ENCODE measurements around the gene PCSK9.

Gene PCSK9

GRCh38 chr1:55044617-55045397, 5.5 kb downstream of the PCSK9 start:
- no peak for FAIRE-seq

GRCh38 chr1:55045430-55045829, 6.1 kb downstream of the PCSK9 start:
- no peak for FAIRE-seq

GRCh38 chr1:55046871-55047270, 7.5 kb downstream of the PCSK9 start:
- no peak for FAIRE-seq

DNA sequence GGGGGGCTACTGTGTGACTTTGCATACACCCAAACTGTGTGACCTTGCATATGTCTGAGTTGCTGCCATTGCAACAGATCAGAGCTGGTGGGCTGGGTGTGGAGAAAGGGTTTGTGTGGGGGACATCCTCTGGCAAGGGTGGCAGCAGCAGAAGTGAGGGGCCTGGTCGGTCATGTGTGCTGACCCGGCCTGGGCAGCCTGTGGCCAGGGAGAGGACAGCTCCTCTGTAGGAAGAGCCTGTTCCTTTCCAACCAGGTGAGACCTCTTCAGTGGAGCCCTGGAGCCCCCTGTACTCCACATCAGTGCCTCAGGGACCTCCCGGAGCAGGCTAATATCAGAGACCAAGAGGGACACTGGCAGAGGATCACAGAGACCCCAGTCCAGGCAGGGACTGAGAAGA, 8.3 kb downstream of the PCSK9 start:
- no peak for FAIRE-seq

- no peak for FAIRE-seq
Measured at GRCh38 chr1:55048453-55049270, 9.3 kb downstream of the PCSK9 start.

- FAIRE-seq = no peak
Measured at GRCh38 chr1:55049271-55049913, 10.0 kb downstream of the PCSK9 start.

- no peak for FAIRE-seq
Measured at GRCh38 chr1:55049914-55050278, 10.5 kb downstream of the PCSK9 start.

DNA sequence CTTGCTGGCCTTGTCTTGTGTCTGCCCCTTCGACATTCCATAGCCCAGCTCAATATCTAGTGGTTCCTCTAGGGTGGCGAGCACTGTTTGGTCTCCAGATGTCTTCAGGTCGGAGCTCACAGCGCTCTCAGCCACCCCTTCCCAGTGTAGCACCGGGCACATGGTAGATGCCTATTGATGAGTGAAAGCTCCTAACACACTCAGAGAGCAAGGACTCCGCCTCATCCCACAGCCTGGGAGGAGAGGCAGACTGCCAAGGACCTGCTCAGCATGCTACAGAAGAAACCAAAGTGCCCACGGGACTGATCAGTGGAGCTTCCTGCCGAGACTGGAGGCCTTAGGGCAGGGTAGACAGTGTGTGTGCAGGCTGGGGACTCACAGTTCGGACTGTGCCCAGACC, 10.9 kb downstream of the PCSK9 start:
- FAIRE-seq = no peak

- no peak for FAIRE-seq
Measured at GRCh38 chr1:55051169-55051568, 11.8 kb downstream of the PCSK9 start.

GRCh38 chr1:55051621-55052020, 12.3 kb downstream of the PCSK9 start:
- FAIRE-seq = no peak

- FAIRE-seq = no peak
Measured at GRCh38 chr1:55052221-55053142, 13.1 kb downstream of the PCSK9 start.

DNA sequence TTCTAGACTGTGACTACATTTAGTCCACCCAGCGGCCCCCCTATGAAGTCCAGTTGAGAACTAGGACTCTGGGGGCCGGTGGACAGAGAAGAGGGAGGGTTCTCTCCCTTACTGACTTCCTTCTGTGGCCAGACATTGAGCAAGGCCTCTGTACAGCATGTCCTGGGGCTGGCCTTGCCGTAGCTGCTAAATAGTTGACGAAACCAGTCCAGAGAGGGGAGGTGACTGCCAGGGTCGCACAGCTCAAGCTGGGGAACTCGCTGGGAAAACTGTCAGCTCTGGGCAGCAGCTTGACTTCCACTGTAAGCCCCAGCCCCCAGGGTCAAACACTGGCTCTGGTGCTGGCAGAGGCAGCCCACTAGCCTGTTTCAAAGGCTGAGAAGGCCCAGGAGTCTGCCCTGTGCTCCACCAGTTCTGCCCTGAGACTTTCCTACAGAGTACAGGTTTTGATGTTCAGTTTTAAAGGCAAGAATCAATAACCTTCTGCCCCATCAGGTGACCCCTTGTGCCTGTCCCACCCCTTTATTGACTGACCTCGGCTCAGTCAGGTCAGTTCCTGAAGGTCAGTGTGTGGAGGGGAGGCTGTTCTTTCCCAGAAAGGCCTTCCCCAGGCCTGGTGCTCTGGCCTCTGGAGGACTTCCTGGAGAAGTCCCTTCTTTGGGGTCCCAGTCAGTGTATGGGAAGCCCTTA, 14.1 kb downstream of the PCSK9 start:
- FAIRE-seq = no peak

GRCh38 chr1:55054396-55054795, 15.0 kb downstream of the PCSK9 start:
- FAIRE-seq = no peak

DNA sequence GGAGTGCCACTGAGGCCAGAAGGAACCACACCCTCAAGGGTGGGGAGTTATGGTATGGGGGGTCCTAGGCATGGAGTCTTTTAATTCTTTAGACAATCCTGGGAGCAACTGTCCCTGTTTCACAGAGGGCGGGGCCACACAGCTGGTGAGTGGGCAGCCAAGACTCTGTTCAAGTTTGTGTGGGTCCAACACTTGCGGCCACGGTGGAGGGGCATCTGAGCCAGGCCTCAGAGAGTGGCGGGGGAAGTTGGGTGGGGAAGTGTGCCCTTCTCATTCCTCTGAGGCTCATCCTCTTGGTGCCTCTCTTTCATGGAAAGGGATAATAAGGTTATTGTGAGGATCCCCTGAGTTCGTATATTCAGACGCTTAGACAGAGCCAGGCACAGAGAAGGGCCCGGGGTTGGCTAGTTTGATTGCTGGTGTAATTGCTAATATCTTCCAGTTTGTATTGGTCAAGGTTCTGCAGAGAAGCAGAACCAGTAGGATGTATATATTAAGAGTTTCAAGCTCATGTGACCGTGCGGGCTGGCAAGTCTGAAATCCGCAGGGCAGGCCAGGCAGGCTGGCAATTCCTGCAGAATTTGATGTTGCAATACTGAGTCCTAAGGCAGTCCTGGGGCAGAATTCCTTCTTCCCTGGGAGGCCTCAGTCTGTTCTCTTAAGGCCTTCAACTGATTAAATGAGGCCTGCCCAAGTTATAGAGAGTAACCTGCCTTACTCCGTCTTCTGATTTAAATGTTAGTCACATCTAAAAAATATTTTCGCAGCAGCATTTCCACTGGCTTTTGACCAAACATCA, 15.9 kb downstream of the PCSK9 start:
- no peak for FAIRE-seq

DNA sequence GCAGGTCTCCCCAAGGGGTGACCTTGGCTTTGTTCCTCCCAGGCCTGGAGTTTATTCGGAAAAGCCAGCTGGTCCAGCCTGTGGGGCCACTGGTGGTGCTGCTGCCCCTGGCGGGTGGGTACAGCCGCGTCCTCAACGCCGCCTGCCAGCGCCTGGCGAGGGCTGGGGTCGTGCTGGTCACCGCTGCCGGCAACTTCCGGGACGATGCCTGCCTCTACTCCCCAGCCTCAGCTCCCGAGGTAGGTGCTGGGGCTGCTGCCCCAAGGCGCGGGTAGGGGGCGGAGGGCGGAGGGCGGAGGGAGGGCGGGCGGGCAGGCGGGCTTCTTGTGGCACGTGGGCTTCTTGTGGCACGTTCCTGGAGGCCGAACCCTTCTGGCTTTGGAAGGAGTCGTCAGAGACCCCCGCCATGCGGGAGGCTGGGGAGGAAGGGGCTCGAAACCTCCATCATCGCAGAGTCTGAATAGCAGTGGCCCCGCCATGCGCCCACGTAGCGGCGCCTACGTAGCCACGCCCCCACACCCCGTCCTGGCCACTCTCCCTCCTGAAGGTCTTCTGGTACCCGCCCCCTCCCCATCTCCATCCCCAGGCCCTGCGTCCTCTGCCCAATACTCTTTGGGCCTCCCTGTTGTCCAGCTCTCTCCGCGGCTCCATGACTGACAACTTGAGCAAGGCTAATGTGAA, 16.7 kb downstream of the PCSK9 start:
- no peak for FAIRE-seq

GRCh38 chr1:55056632-55056992, 17.3 kb downstream of the PCSK9 start:
- no peak for FAIRE-seq

- no peak for FAIRE-seq
Measured at GRCh38 chr1:55057270-55057955, 18.1 kb downstream of the PCSK9 start.

DNA sequence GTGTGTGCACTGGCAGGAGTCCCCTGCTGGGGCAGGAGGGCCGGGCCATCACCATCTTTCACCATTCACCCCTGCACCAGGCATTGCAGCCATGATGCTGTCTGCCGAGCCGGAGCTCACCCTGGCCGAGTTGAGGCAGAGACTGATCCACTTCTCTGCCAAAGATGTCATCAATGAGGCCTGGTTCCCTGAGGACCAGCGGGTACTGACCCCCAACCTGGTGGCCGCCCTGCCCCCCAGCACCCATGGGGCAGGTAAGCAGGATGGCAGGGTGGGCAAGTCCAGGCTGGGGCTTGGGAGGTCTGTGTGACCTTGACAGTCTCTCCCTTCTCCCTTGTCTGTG, 18.6 kb downstream of the PCSK9 start:
- FAIRE-seq = no peak

GRCh38 chr1:55059302-55060132, 20.2 kb downstream of the PCSK9 start:
- FAIRE-seq = no peak

Data from A204.1 (cell line).